Neural cell (in vitro differentiated cells): Measurements from ENCODE around the gene CCL8. TPM values are rescaled to one million over a fixed set of nuclear protein-coding genes. Genes with fewer than 3 reads are reported as not detected.

ENCODE experiments used
- H2AFZ ChIP-seq: fragments of 200-600, 300-800 bp; sonication (generic), shearing (Covaris generic); 2 replicates; pipeline ENCODE4 v1.6.0; 2014; ENCODE audit warnings: low read depth, mild to moderate bottlenecking, antibody characterized with exemption, low read length, moderate library complexity
- H3F3A ChIP-seq: fragments of 200-600 bp; shearing (Covaris generic); 2 replicates; pipeline ENCODE4 v1.6.1; 2016; ENCODE audit warnings: mild to moderate bottlenecking, moderate library complexity, mixed read lengths, antibody characterized with exemption, low read length; ENCODE audit not compliant: insufficient read depth, poor library complexity, severe bottlenecking
- H3K27ac ChIP-seq: fragments of 200-600, 300-800 bp; sonication (generic), shearing (Covaris generic); 2 replicates; pipeline ENCODE4 v1.5.1; 2014; ENCODE audit warnings: mild to moderate bottlenecking, low read length, moderate library complexity
- H3K27me3 ChIP-seq: fragments of 300-800, 200-600 bp; sonication (generic), shearing (Covaris generic); 2 replicates; pipeline ENCODE4 v1.6.0; 2014; ENCODE audit warnings: mild to moderate bottlenecking, low read depth, low read length, moderate library complexity; ENCODE audit not compliant: insufficient read depth
- H3K36me3 ChIP-seq: fragments of 300-800, 200-600 bp; sonication (generic), shearing (Covaris generic); 2 replicates; pipeline ENCODE4 v1.5.1; 2014; ENCODE audit warnings: mild to moderate bottlenecking, antibody characterized with exemption, low read length, moderate library complexity; ENCODE audit not compliant: insufficient read depth
- H3K4me2 ChIP-seq: fragments of 300-800, 200-600 bp; sonication (generic), shearing (Covaris generic); 2 replicates; pipeline ENCODE4 v1.6.0; 2014; ENCODE audit warnings: mild to moderate bottlenecking, low read length
- H3K4me3 ChIP-seq: fragments of 300-800, 200-600 bp; sonication (generic), shearing (Covaris generic); 2 replicates; pipeline ENCODE4 v1.5.1; 2014; ENCODE audit warnings: mild to moderate bottlenecking, low read length, moderate library complexity
- H3K79me2 ChIP-seq: fragments of 200-600 bp; shearing (Covaris generic); replicated peaks from 2 replicates; pipeline ENCODE4 v1.6.0; 2014; ENCODE audit warnings: mild to moderate bottlenecking, low read length, moderate library complexity; ENCODE audit not compliant: insufficient read depth
- H3K9ac ChIP-seq: fragments of 300-800, 200-600 bp; sonication (generic), shearing (Covaris generic); 2 replicates; pipeline ENCODE4 v1.6.1; 2016; ENCODE audit warnings: mild to moderate bottlenecking, low read length, mixed read lengths
- H3K9me2 ChIP-seq: fragments of 200-600 bp; shearing (Covaris generic); 2 replicates; pipeline ENCODE4 v1.6.1; 2016; ENCODE audit warnings: mild to moderate bottlenecking, low read length, mixed read lengths; ENCODE audit not compliant: insufficient read depth
- H3K9me3 ChIP-seq: fragments of 200-600, 300-800 bp; sonication (generic), shearing (Covaris generic); 2 replicates; pipeline ENCODE4 v1.6.1; 2016; ENCODE audit warnings: mild to moderate bottlenecking, mixed run types, low read length, moderate library complexity, mixed read lengths
- H4K20me1 ChIP-seq: fragments of 200-600 bp; shearing (Covaris generic); 2 replicates; pipeline ENCODE4 v1.6.1; 2016; ENCODE audit warnings: mild to moderate bottlenecking, mixed run types; ENCODE audit not compliant: insufficient read depth
- EP300 ChIP-seq: fragments of 450-650 bp; conservative IDR thresholded peaks from 2 replicates; pipeline ENCODE4 v1.6.1; 2014; ENCODE audit warnings: antibody characterized with exemption, mild to moderate bottlenecking, moderate library complexity; ENCODE audit not compliant: poor library complexity, severe bottlenecking
- EZH2 ChIP-seq: fragments of 200-600, 300-800 bp; shearing (Covaris generic), sonication (generic); IDR thresholded peaks from 2 replicates; pipeline ENCODE4 v1.6.1; 2014; ENCODE audit warnings: antibody characterized with exemption, low read length, borderline replicate concordance, mild to moderate bottlenecking; ENCODE audit not compliant: insufficient read depth, poor library complexity, severe bottlenecking
- MXI1 ChIP-seq: fragments of 450-650 bp; conservative IDR thresholded peaks from 2 replicates; pipeline ENCODE4 v1.6.1; 2014; ENCODE audit warnings: antibody characterized with exemption, mild to moderate bottlenecking; ENCODE audit not compliant: poor library complexity, severe bottlenecking
- POLR2AphosphoS5 ChIP-seq: IDR thresholded peaks from 2 replicates; pipeline ENCODE4 v1.6.1; 2012
- RAD21 ChIP-seq: fragments of 450-650 bp; conservative IDR thresholded peaks from 2 replicates; pipeline ENCODE4 v1.6.1; 2014; ENCODE audit warnings: antibody characterized with exemption, mild to moderate bottlenecking, moderate library complexity
- SMC3 ChIP-seq: fragments of 450-650 bp; conservative IDR thresholded peaks from 2 replicates; pipeline ENCODE4 v1.6.1; 2014; ENCODE audit warnings: antibody characterized with exemption, mild to moderate bottlenecking, moderate library complexity; ENCODE audit not compliant: poor library complexity
- TAF1 ChIP-seq: IDR thresholded peaks from 2 replicates; pipeline ENCODE4 v1.6.1; 2012; ENCODE audit warnings: low read depth
- polyA minus RNA-seq: library from RNA; depleted of rRNA, polyadenylated mRNA; stranded (reverse); fragments of >200 nt; gene quantifications from 2 replicates; pipeline ENCODE4 v1.2.3, GENCODE V29; 2014
- polyA plus RNA-seq: library from polyadenylated mRNA; depleted of rRNA; stranded (reverse); fragments of >200 nt; gene quantifications from 2 replicates; pipeline ENCODE4 v1.2.3, GENCODE V29; 2014
- TF ChIP-seq, protein P1 (sequence below): fragments of 450-650 bp; IDR thresholded peaks from 2 replicates; pipeline ENCODE4 v1.5.1; 2014; ENCODE audit warnings: antibody characterized with exemption, mild to moderate bottlenecking, moderate library complexity; ENCODE audit not compliant: poor library complexity, severe bottlenecking
- TF ChIP-seq, protein P2 (sequence below): IDR thresholded peaks from 2 replicates; pipeline ENCODE4 v1.6.1; 2012; ENCODE audit warnings: borderline replicate concordance

CCL8 gene
- polyA plus RNA-seq (not detected in 2 replicates), polyA minus RNA-seq (not detected in 2 replicates)

DNA sequence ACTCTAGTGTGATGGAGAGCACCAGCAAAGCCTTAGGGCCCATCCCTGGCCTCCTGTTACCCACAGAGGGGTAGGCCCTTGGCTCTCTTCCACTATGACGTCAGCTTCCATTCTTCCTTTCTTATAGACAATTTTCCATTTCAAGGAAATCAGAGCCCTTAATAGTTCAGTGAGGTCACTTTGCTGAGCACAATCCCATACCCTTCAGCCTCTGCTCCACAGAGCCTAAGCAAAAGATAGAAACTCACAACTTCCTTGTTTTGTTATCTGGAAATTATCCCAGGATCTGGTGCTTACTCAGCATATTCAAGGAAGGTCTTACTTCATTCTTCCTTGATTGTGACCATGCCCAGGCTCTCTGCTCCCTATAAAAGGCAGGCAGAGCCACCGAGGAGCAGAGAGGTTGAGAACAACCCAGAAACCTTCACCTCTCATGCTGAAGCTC is at the start of gene CCL8:
CCL8 (plus strand) TSS at position 397 of the 445 bp plus-strand sequence. CDS start 67 bp downstream, outside the sequence.
- no peaks in the 10 kb centered on the region for H3K27me3 ChIP-seq
- H3K9ac ChIP-seq: no peak within 1 kb of the TSS
- no peaks in the 10 kb centered on the region for H4K20me1 ChIP-seq
- TF ChIP-seq POLR2AphosphoS5: no peak
- TF ChIP-seq, protein P1, sequence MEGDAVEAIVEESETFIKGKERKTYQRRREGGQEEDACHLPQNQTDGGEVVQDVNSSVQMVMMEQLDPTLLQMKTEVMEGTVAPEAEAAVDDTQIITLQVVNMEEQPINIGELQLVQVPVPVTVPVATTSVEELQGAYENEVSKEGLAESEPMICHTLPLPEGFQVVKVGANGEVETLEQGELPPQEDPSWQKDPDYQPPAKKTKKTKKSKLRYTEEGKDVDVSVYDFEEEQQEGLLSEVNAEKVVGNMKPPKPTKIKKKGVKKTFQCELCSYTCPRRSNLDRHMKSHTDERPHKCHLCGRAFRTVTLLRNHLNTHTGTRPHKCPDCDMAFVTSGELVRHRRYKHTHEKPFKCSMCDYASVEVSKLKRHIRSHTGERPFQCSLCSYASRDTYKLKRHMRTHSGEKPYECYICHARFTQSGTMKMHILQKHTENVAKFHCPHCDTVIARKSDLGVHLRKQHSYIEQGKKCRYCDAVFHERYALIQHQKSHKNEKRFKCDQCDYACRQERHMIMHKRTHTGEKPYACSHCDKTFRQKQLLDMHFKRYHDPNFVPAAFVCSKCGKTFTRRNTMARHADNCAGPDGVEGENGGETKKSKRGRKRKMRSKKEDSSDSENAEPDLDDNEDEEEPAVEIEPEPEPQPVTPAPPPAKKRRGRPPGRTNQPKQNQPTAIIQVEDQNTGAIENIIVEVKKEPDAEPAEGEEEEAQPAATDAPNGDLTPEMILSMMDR: no peak
- no peak for TF ChIP-seq RAD21
- TF ChIP-seq MXI1: no peak
- no peak for TF ChIP-seq EP300
- TF ChIP-seq EZH2: no peak
- TF ChIP-seq TAF1: no peak
- TF ChIP-seq, protein P2, sequence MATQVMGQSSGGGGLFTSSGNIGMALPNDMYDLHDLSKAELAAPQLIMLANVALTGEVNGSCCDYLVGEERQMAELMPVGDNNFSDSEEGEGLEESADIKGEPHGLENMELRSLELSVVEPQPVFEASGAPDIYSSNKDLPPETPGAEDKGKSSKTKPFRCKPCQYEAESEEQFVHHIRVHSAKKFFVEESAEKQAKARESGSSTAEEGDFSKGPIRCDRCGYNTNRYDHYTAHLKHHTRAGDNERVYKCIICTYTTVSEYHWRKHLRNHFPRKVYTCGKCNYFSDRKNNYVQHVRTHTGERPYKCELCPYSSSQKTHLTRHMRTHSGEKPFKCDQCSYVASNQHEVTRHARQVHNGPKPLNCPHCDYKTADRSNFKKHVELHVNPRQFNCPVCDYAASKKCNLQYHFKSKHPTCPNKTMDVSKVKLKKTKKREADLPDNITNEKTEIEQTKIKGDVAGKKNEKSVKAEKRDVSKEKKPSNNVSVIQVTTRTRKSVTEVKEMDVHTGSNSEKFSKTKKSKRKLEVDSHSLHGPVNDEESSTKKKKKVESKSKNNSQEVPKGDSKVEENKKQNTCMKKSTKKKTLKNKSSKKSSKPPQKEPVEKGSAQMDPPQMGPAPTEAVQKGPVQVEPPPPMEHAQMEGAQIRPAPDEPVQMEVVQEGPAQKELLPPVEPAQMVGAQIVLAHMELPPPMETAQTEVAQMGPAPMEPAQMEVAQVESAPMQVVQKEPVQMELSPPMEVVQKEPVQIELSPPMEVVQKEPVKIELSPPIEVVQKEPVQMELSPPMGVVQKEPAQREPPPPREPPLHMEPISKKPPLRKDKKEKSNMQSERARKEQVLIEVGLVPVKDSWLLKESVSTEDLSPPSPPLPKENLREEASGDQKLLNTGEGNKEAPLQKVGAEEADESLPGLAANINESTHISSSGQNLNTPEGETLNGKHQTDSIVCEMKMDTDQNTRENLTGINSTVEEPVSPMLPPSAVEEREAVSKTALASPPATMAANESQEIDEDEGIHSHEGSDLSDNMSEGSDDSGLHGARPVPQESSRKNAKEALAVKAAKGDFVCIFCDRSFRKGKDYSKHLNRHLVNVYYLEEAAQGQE: no peak
- no peak for TF ChIP-seq SMC3
- H3K9me2 ChIP-seq: no peaks in the 10 kb centered on the region
- no peak within 1 kb of the TSS for H2AFZ ChIP-seq
- no peak within 1 kb of the TSS for H3K27ac ChIP-seq
- no peaks in the 10 kb centered on the region for H3K79me2 ChIP-seq
- no peaks in the 10 kb centered on the region for H3F3A ChIP-seq
- H3K4me2 ChIP-seq: no peak within 1 kb of the TSS
- H3K36me3 ChIP-seq: no peaks in the 10 kb centered on the region
- H3K9me3 ChIP-seq: no peaks in the 10 kb centered on the region
- no peak within 1 kb of the TSS for H3K4me3 ChIP-seq

DNA sequence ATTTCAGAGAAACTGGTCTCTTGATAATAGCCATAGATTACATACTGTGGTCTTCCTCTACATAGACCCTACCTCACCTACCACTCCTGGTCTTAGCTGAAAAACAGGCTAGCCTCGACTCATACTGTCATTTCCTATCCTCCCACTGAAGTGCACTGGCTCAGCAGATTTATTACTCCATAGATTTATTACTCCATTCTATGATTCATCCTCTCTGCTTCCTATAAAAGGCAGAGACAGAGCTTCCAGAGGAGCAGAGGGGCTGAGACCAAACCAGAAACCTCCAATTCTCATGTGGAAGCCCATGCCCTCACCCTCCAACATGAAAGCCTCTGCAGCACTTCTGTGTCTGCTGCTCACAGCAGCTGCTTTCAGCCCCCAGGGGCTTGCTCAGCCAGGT is 49.3 kb upstream of the CCL8 start, which contains the start of gene CCL7:
CCL7 (plus strand) TSS at position 253 of the 400 bp plus-strand sequence; CDS start at position 323, 70 bp downstream.
- Histone ChIP-seq H2AFZ (no peak within 1 kb of the TSS), H3K36me3 (no peaks in the 10 kb centered on the region), H3K4me3 (no peak within 1 kb of the TSS), H3K9ac (no peak within 1 kb of the TSS), H3K4me2 (no peak within 1 kb of the TSS), H4K20me1 (no peaks in the 10 kb centered on the region), H3K9me2 (no peaks in the 10 kb centered on the region), H3K27ac (no peak within 1 kb of the TSS), H3F3A (no peaks in the 10 kb centered on the region), H3K27me3 (no peaks in the 10 kb centered on the region), H3K79me2 (no peaks in the 10 kb centered on the region), H3K9me3 (no peaks in the 10 kb centered on the region)
- TF ChIP-seq EP300 (no peak), EZH2 (no peak), MXI1 (no peak), TAF1 (no peak), RAD21 (no peak)
